WTC11 (cell line): ENCODE results near the gene RNF6. TPM values are rescaled to one million over a fixed set of nuclear protein-coding genes. Genes with fewer than 3 reads are reported as not detected.
A peak's percentile ranks its signal among the peaks of the same experiment; 100 is the strongest.

Experiments used
- ATAC-seq: fragments of 200-7000 bp; cut with Tn5 transposase; 2 replicates; pipeline ENCODE4 v1.10.0; 2021; ENCODE audit warnings: mild to moderate bottlenecking, moderate library complexity
- CTCF ChIA-PET: fragments of 300-600 bp; sonication (Branson Sonifier 250); formaldehyde crosslinking; loops from one replicate; lab custom pipeline; 2021; ENCODE audit warnings: antibody characterized with exemption; lab: Charles Lee
- POLR2A ChIA-PET: fragments of 350-600 bp; sonication (Branson Sonifier 250); formaldehyde crosslinking; loops from one replicate; lab custom pipeline; 2021; ENCODE audit warnings: antibody characterized with exemption; lab: Charles Lee
- DNase-seq: peaks from one replicate; pipeline ENCODE4 v3.0.0; 2021; ENCODE audit warnings: low spot score
- H3K27ac Mint-ChIP-seq: 2 replicates; pipeline ENCODE4 v1.8.0; 2021; ENCODE audit warnings: mixed read lengths
- H3K27me3 Mint-ChIP-seq: 2 replicates; pipeline ENCODE4 v1.8.0; 2021; ENCODE audit warnings: low read depth, mild to moderate bottlenecking, moderate library complexity, mixed read lengths
- H3K36me3 Mint-ChIP-seq: 2 replicates; pipeline ENCODE4 v1.8.0; 2021; ENCODE audit warnings: mixed read lengths
- H3K4me1 Mint-ChIP-seq: 2 replicates; pipeline ENCODE4 v1.8.0; 2022; ENCODE audit warnings: mixed read lengths
- H3K4me3 Mint-ChIP-seq: 2 replicates; pipeline ENCODE4 v1.8.0; 2021; ENCODE audit warnings: mild to moderate bottlenecking, moderate library complexity, mixed read lengths
- H3K9me3 Mint-ChIP-seq: 2 replicates; pipeline ENCODE4 v1.8.0; 2021; ENCODE audit warnings: mixed read lengths
- ARID4B ChIP-seq: sonication (generic); formaldehyde crosslinking; IDR thresholded peaks from 2 replicates; pipeline ENCODE4 v1.8.0; 2023; ENCODE audit warnings: missing genetic modification reagents, mild to moderate bottlenecking, borderline replicate concordance
- ATF3 ChIP-seq: sonication (generic); formaldehyde crosslinking; conservative IDR thresholded peaks from 2 replicates; pipeline ENCODE4 v1.8.1; 2022; ENCODE audit warnings: mild to moderate bottlenecking, missing genetic modification reagents
- CDX4 ChIP-seq: fragments of 250-450 bp; sonication (Bioruptor Pico); IDR thresholded peaks from 2 replicates; pipeline ENCODE4 v1.9.0; 2021; ENCODE audit warnings: moderate library complexity, mild to moderate bottlenecking, inconsistent platforms, borderline replicate concordance
- CREB1 ChIP-seq: sonication (generic); formaldehyde crosslinking; IDR thresholded peaks from 2 replicates; pipeline ENCODE4 v1.8.0; 2023; ENCODE audit warnings: mild to moderate bottlenecking, missing genetic modification reagents
- CREM ChIP-seq: sonication (generic); formaldehyde crosslinking; IDR thresholded peaks from 2 replicates; pipeline ENCODE4 v1.8.1; 2022; ENCODE audit warnings: mild to moderate bottlenecking, missing genetic modification reagents, moderate library complexity
- ESRRA ChIP-seq: sonication (generic); formaldehyde crosslinking; IDR thresholded peaks from 2 replicates; pipeline ENCODE4 v1.8.1; 2022; ENCODE audit warnings: mild to moderate bottlenecking, missing genetic modification reagents, borderline replicate concordance
- FOXJ3 ChIP-seq: sonication (generic); formaldehyde crosslinking; IDR thresholded peaks from 2 replicates; pipeline ENCODE4 v1.9.0; 2021; ENCODE audit warnings: missing genetic modification reagents, mild to moderate bottlenecking, borderline replicate concordance
- MAX ChIP-seq: sonication (generic); formaldehyde crosslinking; IDR thresholded peaks from 2 replicates; pipeline ENCODE4 v1.8.0; 2022; ENCODE audit warnings: mild to moderate bottlenecking, missing genetic modification reagents
- NFE2L1 ChIP-seq: sonication (generic); formaldehyde crosslinking; IDR thresholded peaks from 2 replicates; pipeline ENCODE4 v1.8.1; 2023; ENCODE audit warnings: missing genetic modification reagents
- NR1H2 ChIP-seq: sonication (generic); formaldehyde crosslinking; IDR thresholded peaks from 2 replicates; pipeline ENCODE4 v1.9.0; 2021; ENCODE audit warnings: mild to moderate bottlenecking, moderate library complexity, missing genetic modification reagents
- PRRX2 ChIP-seq: fragments of 250-450 bp; sonication (Bioruptor Pico); IDR thresholded peaks from 2 replicates; pipeline ENCODE4 v1.8.0; 2021; ENCODE audit warnings: mild to moderate bottlenecking
- RELA ChIP-seq: sonication (generic); formaldehyde crosslinking; IDR thresholded peaks from 2 replicates; pipeline ENCODE4 v1.8.1; 2022; ENCODE audit warnings: missing genetic modification reagents, mild to moderate bottlenecking, borderline replicate concordance
- SMAD4 ChIP-seq: sonication (generic); formaldehyde crosslinking; IDR thresholded peaks from 2 replicates; pipeline ENCODE4 v1.8.0; 2022; ENCODE audit warnings: mild to moderate bottlenecking, missing genetic modification reagents
- TCF7 ChIP-seq: sonication (generic); formaldehyde crosslinking; IDR thresholded peaks from 2 replicates; pipeline ENCODE4 v1.8.0; 2022; ENCODE audit warnings: mild to moderate bottlenecking, low read depth, missing genetic modification reagents, moderate library complexity
- TEAD1 ChIP-seq: sonication (generic); formaldehyde crosslinking; IDR thresholded peaks from 2 replicates; pipeline ENCODE4 v1.8.0; 2022; ENCODE audit warnings: mild to moderate bottlenecking, missing genetic modification reagents
- USF2 ChIP-seq: sonication (generic); formaldehyde crosslinking; IDR thresholded peaks from 2 replicates; pipeline ENCODE4 v1.8.1; 2023; ENCODE audit warnings: mild to moderate bottlenecking, missing genetic modification reagents, moderate library complexity
- ZBTB21 ChIP-seq: sonication (generic); formaldehyde crosslinking; IDR thresholded peaks from 2 replicates; pipeline ENCODE4 v1.8.1; 2023; ENCODE audit warnings: mild to moderate bottlenecking, missing genetic modification reagents, borderline replicate concordance
- ZBTB43 ChIP-seq: sonication (generic); formaldehyde crosslinking; IDR thresholded peaks from 2 replicates; pipeline ENCODE4 v1.8.1; 2023; ENCODE audit warnings: mild to moderate bottlenecking, missing genetic modification reagents
- ZNF121 ChIP-seq: sonication (generic); formaldehyde crosslinking; IDR thresholded peaks from 2 replicates; pipeline ENCODE4 v1.8.0; 2023; ENCODE audit warnings: missing genetic modification reagents
- ZNF219 ChIP-seq: sonication (generic); formaldehyde crosslinking; IDR thresholded peaks from 2 replicates; pipeline ENCODE4 v1.8.0; 2023; ENCODE audit warnings: missing genetic modification reagents, mild to moderate bottlenecking, borderline replicate concordance
- ZNF232 ChIP-seq: sonication (generic); formaldehyde crosslinking; IDR thresholded peaks from 2 replicates; pipeline ENCODE4 v1.8.0; 2022; ENCODE audit warnings: mild to moderate bottlenecking, missing genetic modification reagents
- total RNA-seq: library from RNA; stranded (reverse); gene quantifications from 3 replicates; pipeline ENCODE4 v1.2.3, GENCODE V29; 2021
- TF ChIP-seq, protein P1 (sequence below): sonication (generic); formaldehyde crosslinking; IDR thresholded peaks from 2 replicates; pipeline ENCODE4 v1.8.1; 2022; ENCODE audit warnings: mild to moderate bottlenecking, missing genetic modification reagents, moderate library complexity, borderline replicate concordance
- TF ChIP-seq, protein P2 (sequence below): fragments of 200-600 bp; IDR thresholded peaks from 2 replicates; pipeline ENCODE4 v1.8.0; 2022; ENCODE audit warnings: antibody characterized with exemption
- TF ChIP-seq, protein P3 (sequence below): sonication (generic); formaldehyde crosslinking; IDR thresholded peaks from 2 replicates; pipeline ENCODE4 v1.8.0; 2022; ENCODE audit warnings: mild to moderate bottlenecking, missing genetic modification reagents

Gene RNF6
- total RNA-seq, 1 experiment from 2014 or later = 16.2 TPM

DNA sequence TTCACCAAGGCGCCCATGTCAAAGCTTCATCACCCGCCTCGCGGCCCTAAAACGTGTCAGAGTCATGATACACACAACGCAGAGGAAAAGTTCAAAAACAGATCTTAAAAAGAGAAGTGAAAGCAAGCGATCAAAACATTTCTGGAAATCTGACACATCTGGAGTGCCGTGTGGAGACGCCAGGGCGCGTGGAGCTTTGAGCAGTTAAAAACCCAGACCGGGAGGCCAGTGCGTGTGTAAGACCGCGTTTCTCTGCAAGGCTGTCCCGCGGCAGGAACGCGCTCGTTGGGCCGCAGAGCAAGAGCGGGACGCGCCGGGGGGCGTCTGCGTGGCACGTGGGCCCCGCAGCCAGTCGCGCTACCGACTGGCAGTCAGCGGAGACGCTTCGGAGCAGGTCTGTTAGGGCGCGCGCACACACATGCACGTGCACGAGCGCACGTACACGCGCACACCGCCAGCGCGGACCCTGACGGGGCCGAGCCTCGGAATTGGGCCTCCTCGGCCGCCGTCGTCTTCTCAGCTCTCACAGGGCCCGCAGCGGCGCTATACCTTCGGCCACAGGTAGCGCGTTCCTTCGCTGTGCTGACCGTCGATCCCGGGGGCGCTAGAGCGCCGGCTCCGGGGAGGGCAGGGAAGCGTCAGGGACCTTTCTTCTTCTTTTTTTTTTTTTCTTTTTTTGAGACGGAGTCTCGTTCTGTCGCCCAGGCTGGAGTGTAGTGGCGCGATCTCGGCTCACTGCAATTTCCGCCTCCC lies 35.8 kb downstream of the RNF6 start:
- ChIA-PET CTCF (interaction anchor here (0.6 to 3.2 kb wide), 27 partner anchors 9 to 1612 kb away, joined by 3 to 134 read pairs (median 4); partner anchors contain the start of genes RNF6 and WASF3), POLR2A (interaction anchor here (0.7 kb wide), 1 partner anchor 290 kb away, joined by 3 read pairs; no protein-coding TSS in a partner anchor)
- Mint-ChIP-seq H3K9me3 (no peaks in the 10 kb centered on the region), H3K27ac (no peak overlapping the region), H3K27me3 (peaks cover 8% of the 10 kb centered on the region; the same call in 1 of the 2 replicates), H3K4me3 (peak overlapping the region; percentile 87), H3K4me1 (peaks cover 5% of the 10 kb centered on the region), H3K36me3 (no peaks in the 10 kb centered on the region)
- DNase-seq = peak; percentile 93
- peak; percentile 98 for ATAC-seq
- TF ChIP-seq CREM (0 out of 2 replicates have a peak, but pooled peaks have one; percentile 61), USF2 (peak; percentile 78), ZBTB43 (CRISPR knock-in tag) (peak; percentile 95), ZBTB21 (CRISPR knock-in tag) (peak; percentile 87), NR1H2 (no peak), ZNF121 (CRISPR knock-in tag) (peak; percentile 76), TEAD1 (CRISPR knock-in tag) (peak; percentile 91), RELA (peak; percentile 44; the same call in 1 of the 2 replicates), PRRX2 (CRISPR knock-in tag) (peak; percentile 17; the same call in 1 of the 2 replicates), MAX (CRISPR knock-in tag) (peak; percentile 98), NFE2L1 (CRISPR knock-in tag) (0 out of 2 replicates have a peak, but pooled peaks have one; percentile 62), ZNF219 (no peak), ESRRA (CRISPR knock-in tag) (no peak), SMAD4 (CRISPR knock-in tag) (peak; percentile 84), ARID4B (CRISPR knock-in tag) (0 out of 2 replicates have a peak, but pooled peaks have one; percentile 83), ATF3 (no peak), TCF7 (CRISPR knock-in tag) (0 out of 2 replicates have a peak, but pooled peaks have one; percentile 52), FOXJ3 (CRISPR knock-in tag) (no peak), ZNF232 (CRISPR knock-in tag) (no peak), CDX4 (CRISPR knock-in tag) (no peak), CREB1 (CRISPR knock-in tag) (peak; percentile 71; the same call in 1 of the 2 replicates)
- TF ChIP-seq, protein P1, sequence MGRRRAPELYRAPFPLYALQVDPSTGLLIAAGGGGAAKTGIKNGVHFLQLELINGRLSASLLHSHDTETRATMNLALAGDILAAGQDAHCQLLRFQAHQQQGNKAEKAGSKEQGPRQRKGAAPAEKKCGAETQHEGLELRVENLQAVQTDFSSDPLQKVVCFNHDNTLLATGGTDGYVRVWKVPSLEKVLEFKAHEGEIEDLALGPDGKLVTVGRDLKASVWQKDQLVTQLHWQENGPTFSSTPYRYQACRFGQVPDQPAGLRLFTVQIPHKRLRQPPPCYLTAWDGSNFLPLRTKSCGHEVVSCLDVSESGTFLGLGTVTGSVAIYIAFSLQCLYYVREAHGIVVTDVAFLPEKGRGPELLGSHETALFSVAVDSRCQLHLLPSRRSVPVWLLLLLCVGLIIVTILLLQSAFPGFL (CRISPR knock-in tag) = no peak
- TF ChIP-seq, protein P2, sequence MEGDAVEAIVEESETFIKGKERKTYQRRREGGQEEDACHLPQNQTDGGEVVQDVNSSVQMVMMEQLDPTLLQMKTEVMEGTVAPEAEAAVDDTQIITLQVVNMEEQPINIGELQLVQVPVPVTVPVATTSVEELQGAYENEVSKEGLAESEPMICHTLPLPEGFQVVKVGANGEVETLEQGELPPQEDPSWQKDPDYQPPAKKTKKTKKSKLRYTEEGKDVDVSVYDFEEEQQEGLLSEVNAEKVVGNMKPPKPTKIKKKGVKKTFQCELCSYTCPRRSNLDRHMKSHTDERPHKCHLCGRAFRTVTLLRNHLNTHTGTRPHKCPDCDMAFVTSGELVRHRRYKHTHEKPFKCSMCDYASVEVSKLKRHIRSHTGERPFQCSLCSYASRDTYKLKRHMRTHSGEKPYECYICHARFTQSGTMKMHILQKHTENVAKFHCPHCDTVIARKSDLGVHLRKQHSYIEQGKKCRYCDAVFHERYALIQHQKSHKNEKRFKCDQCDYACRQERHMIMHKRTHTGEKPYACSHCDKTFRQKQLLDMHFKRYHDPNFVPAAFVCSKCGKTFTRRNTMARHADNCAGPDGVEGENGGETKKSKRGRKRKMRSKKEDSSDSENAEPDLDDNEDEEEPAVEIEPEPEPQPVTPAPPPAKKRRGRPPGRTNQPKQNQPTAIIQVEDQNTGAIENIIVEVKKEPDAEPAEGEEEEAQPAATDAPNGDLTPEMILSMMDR = 0 out of 2 replicates have a peak, but pooled peaks have one; percentile 17
- TF ChIP-seq, protein P3, sequence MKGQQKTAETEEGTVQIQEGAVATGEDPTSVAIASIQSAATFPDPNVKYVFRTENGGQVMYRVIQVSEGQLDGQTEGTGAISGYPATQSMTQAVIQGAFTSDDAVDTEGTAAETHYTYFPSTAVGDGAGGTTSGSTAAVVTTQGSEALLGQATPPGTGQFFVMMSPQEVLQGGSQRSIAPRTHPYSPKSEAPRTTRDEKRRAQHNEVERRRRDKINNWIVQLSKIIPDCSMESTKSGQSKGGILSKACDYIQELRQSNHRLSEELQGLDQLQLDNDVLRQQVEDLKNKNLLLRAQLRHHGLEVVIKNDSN (CRISPR knock-in tag) = peak; percentile 86
